HepG2 (cell line): ENCODE results near the gene SLAMF9. TPM values are rescaled to one million over a fixed set of nuclear protein-coding genes. Genes with fewer than 3 reads are reported as not detected.

ENCODE experiments used
- ATAC-seq: fragments of 200-7000 bp; cut with Tn5 transposase; 3 replicates; pipeline ENCODE4 v1.9.1; 2020; ENCODE audit warnings: mild to moderate bottlenecking, moderate library complexity
- BruUV-seq: library from RNA; stranded (reverse); fragments of 400-500 nt; replicated peaks from 2 replicates; lab custom pipeline; 2021; lab: Mats Ljungman, UMichigan
- CTCF ChIA-PET: fragments of 300-600 bp; formaldehyde crosslinking; extraction: SDS; loops from one replicate; lab custom pipeline; 2021; ENCODE audit warnings: low total read pairs, inconsistent platforms, low intra/inter-chr PET ratio; lab: Yijun Ruan, JAX
- POLR2A ChIA-PET: fragments of 350-600 bp; sonication (Branson Sonifier 250); formaldehyde crosslinking; loops from one replicate; lab custom pipeline; 2020; ENCODE audit warnings: antibody characterized with exemption, inconsistent platforms; lab: Yijun Ruan, JAX
- DNase-seq: peaks from one replicate; pipeline ENCODE4 v3.0.0-alpha.2; 2015; ENCODE audit warnings: low spot score
- FAIRE-seq: peaks from 3 replicates; lab custom pipeline; 2011; peaks lifted over from hg19 to GRCh38; lab: Jason Lieb, UNC
- H2AFZ ChIP-seq: one replicate; pipeline ENCODE4 v1.6.1; 2011; ENCODE audit warnings: low read length, inconsistent platforms
- H3K27ac ChIP-seq: fragments of 300-600 bp; 3 replicates; pipeline ENCODE4 v1.8.0; 2011; ENCODE audit warnings: mixed run types, mild to moderate bottlenecking, mixed read lengths, low read length, inconsistent platforms; ENCODE audit not compliant: insufficient read depth; ENCODE audit errors: extremely low read length
- H3K27me3 ChIP-seq, 2 experiments: fragments of 200-600 bp in 1 of 2; 2 replicates in 1 of 2; 3 replicates in 1 of 2; pipeline versions ENCODE4 v1.6.0 to v1.8.0; 2011; ENCODE audit warnings: low read length in 2 of 2, mild to moderate bottlenecking in 2 of 2, moderate library complexity in 2 of 2, inconsistent platforms in 1 of 2; ENCODE audit not compliant: insufficient read depth in 2 of 2, control insufficient read depth in 1 of 2
- H3K36me3 ChIP-seq, 2 experiments: fragments of 200-600 bp in 1 of 2; replicated peaks in 1 of 2; 2 replicates in 1 of 2; 3 replicates in 1 of 2; pipeline versions ENCODE4 v1.5.1 to v1.8.0; 2011; ENCODE audit warnings: low read length in 2 of 2, inconsistent platforms in 1 of 2; ENCODE audit not compliant: insufficient read depth in 2 of 2, control insufficient read depth in 1 of 2
- H3K4me1 ChIP-seq: 2 replicates; pipeline ENCODE4 v1.5.1; 2012; ENCODE audit warnings: low read length, inconsistent platforms; ENCODE audit not compliant: insufficient read depth
- H3K4me2 ChIP-seq: 2 replicates; pipeline ENCODE4 v1.6.0; 2011; ENCODE audit warnings: low read depth, low read length, inconsistent platforms
- H3K4me3 ChIP-seq, 3 experiments: fragments of 200-600 bp in 1 of 3; sonication (generic), shearing (Covaris generic) in 1 of 3; replicated peaks in 1 of 3; 2 replicates each; pipeline ENCODE4 v1.5.1; 2011 to 2016; ENCODE audit warnings: low read length in 3 of 3, inconsistent platforms in 2 of 3, low read depth in 2 of 3, mild to moderate bottlenecking in 2 of 3, control low read depth in 1 of 3, mixed read lengths in 1 of 3; ENCODE audit not compliant: insufficient read depth in 1 of 3
- H3K79me2 ChIP-seq: one replicate; pipeline ENCODE4 v1.6.1; 2011; ENCODE audit warnings: low read length, inconsistent platforms; ENCODE audit not compliant: insufficient read depth
- H3K9ac ChIP-seq: 2 replicates; pipeline ENCODE4 v1.6.0; 2011; ENCODE audit warnings: mild to moderate bottlenecking, low read depth, low read length, inconsistent platforms; ENCODE audit not compliant: insufficient read depth
- H3K9me3 ChIP-seq: 2 replicates; pipeline ENCODE4 v1.5.1; 2012; ENCODE audit warnings: mild to moderate bottlenecking, low read length
- H4K20me1 ChIP-seq: 2 replicates; pipeline ENCODE4 v1.6.0; 2011; ENCODE audit warnings: inconsistent platforms, mild to moderate bottlenecking, low read length, moderate library complexity; ENCODE audit not compliant: insufficient read depth
- ATRX ChIP-seq: sonication (generic); formaldehyde crosslinking; IDR thresholded peaks from 2 replicates; pipeline ENCODE4 v1.4.0; 2020; ENCODE audit warnings: missing genetic modification reagents, borderline replicate concordance
- DNMT1 ChIP-seq: sonication (generic); formaldehyde crosslinking; IDR thresholded peaks from 2 replicates; pipeline ENCODE4 v1.5.1; 2020; ENCODE audit warnings: mild to moderate bottlenecking, missing genetic modification reagents
- E2F5 ChIP-seq: sonication (generic); formaldehyde crosslinking; conservative IDR thresholded peaks from 2 replicates; pipeline ENCODE4 v1.4.0; 2020; ENCODE audit warnings: missing genetic modification reagents
- HINFP ChIP-seq: sonication (generic); formaldehyde crosslinking; IDR thresholded peaks from 2 replicates; pipeline ENCODE4 v1.4.0; 2020; ENCODE audit warnings: low read depth, mild to moderate bottlenecking, missing genetic modification reagents
- MIER3 ChIP-seq: IDR thresholded peaks from 2 replicates; pipeline ENCODE4 v1.6.1; 2016; ENCODE audit warnings: missing compliant biosample characterization, borderline replicate concordance
- RBM39 ChIP-seq: fragments of 200-400 bp; formaldehyde crosslinking; IDR thresholded peaks from one replicate; pipeline ENCODE4 v1.6.1; 2018; ENCODE audit warnings: antibody characterized with exemption, mild to moderate bottlenecking, low read depth, low read length; ENCODE audit not compliant: poor library complexity, severe bottlenecking
- RFX3 ChIP-seq: IDR thresholded peaks from 2 replicates; pipeline ENCODE4 v1.6.1; 2016; ENCODE audit warnings: missing biosample characterization, missing genetic modification reagents
- RXRB ChIP-seq: IDR thresholded peaks from 2 replicates; pipeline ENCODE4 v1.6.1; 2016; ENCODE audit warnings: borderline replicate concordance, missing genetic modification reagents, missing compliant biosample characterization
- SNAPC5 ChIP-seq: sonication (generic); formaldehyde crosslinking; IDR thresholded peaks from 2 replicates; pipeline ENCODE4 v1.8.1; 2023; ENCODE audit warnings: mild to moderate bottlenecking, missing genetic modification reagents, borderline replicate concordance
- TBL1XR1 ChIP-seq: fragments of 150-350 bp; IDR thresholded peaks from 2 replicates; pipeline ENCODE4 v1.6.1; 2014; ENCODE audit warnings: borderline replicate concordance, low read length; ENCODE audit not compliant: partially characterized antibody
- ZFP36L2 ChIP-seq: sonication (generic); formaldehyde crosslinking; IDR thresholded peaks from 2 replicates; pipeline ENCODE4 v1.4.0; 2020; ENCODE audit warnings: missing genetic modification reagents
- ZFY ChIP-seq: sonication (generic); formaldehyde crosslinking; IDR thresholded peaks from 2 replicates; pipeline ENCODE4 v1.4.0; 2020; ENCODE audit warnings: missing genetic modification reagents
- ZNF10 ChIP-seq: sonication (generic); formaldehyde crosslinking; IDR thresholded peaks from 2 replicates; pipeline ENCODE4 v1.4.0; 2020; ENCODE audit warnings: mild to moderate bottlenecking, low read depth, missing genetic modification reagents, borderline replicate concordance
- ZNF549 ChIP-seq: sonication (generic); formaldehyde crosslinking; IDR thresholded peaks from 2 replicates; pipeline ENCODE4 v1.5.0; 2020; ENCODE audit warnings: missing genetic modification reagents
- ZNF615 ChIP-seq: sonication (generic); formaldehyde crosslinking; IDR thresholded peaks from 2 replicates; pipeline ENCODE4 v1.5.0; 2020; ENCODE audit warnings: mild to moderate bottlenecking, missing genetic modification reagents, borderline replicate concordance
- ZNF777 ChIP-seq: sonication (generic); formaldehyde crosslinking; IDR thresholded peaks from 2 replicates; pipeline ENCODE4 v1.4.0; 2020; ENCODE audit warnings: missing genetic modification reagents
- ZNF883 ChIP-seq: sonication (generic); formaldehyde crosslinking; IDR thresholded peaks from 2 replicates; pipeline ENCODE4 v1.5.1; 2020; ENCODE audit warnings: mild to moderate bottlenecking, missing genetic modification reagents; ENCODE audit errors: not compliant biosample characterization
- WGBS: methylation state at CpG from one replicate; pipeline ENCODE4 v1.1.6; 2017; ENCODE audit warnings: low lambda C conversion rate; 5-methylcytosine and 5-hydroxymethylcytosine counted together
- in situ Hi-C: cut with HindIII; loops from 2 replicates; pipeline ENCODE4 v1.10.0; 2017; ENCODE audit warnings: low pct_unique_long_range_greater_than_20kb; ENCODE audit not compliant: extremely low pct_ligation_motif_present
- intact Hi-C: fragments of 100-400 bp; cut with micrococcal nuclease; formaldehyde crosslinking; loops from one replicate; pipeline ENCODE4 v1.10.0; 2022; ENCODE audit not compliant: unreplicated experiment
- polyA plus RNA-seq, 8 experiments: library from polyadenylated mRNA; depleted of rRNA in 3 of 8; stranded (reverse) in 7 of 8; unstranded in 1 of 8; fragments of >200 nt; fragmentation: Illumina TruSeq in 4 of 8; extraction: Trizol in 4 of 8; gene quantifications; 2 replicates each; pipeline versions ENCODE4 v1.2.1 to v1.2.3, GENCODE V29; 2011 to 2016; ENCODE audit warnings: low read depth in 4 of 8, missing spikeins in 1 of 8, mixed read lengths in 1 of 8; ENCODE audit not compliant: insufficient read depth in 1 of 8
- total RNA-seq, 5 experiments: library from RNA; depleted of rRNA; stranded (reverse); fragments of >200 nt; fragmentation: Illumina TruSeq; extraction: Trizol; gene quantifications; 2 replicates each; pipeline ENCODE4 v1.2.3, GENCODE V29; 2016; ENCODE audit warnings: low read depth in 1 of 5

Gene SLAMF9
- total and polyA plus RNA-seq, 2 of the 13 experiments (the other 11 are each of a cell fraction or from before 2014, with no cell fraction given), result 0.82 TPM; not detected in 1

GRCh38 chr1:159970932-159971342 lies 16.9 kb upstream of the SLAMF9 start:
- FAIRE-seq, result peak; percentile 97
- in situ Hi-C loops, result no loop called here
- Histone ChIP-seq H3K4me3 (no peak overlapping the region; a peak in 1 of 6 replicates), H2AFZ (no peak overlapping the region), H3K79me2 (no peaks in the 10 kb centered on the region), H3K27ac (peak overlapping the region; percentile 27), H3K4me2 (peak overlapping the region; percentile 34), H3K9me3 (no peaks in the 10 kb centered on the region), H3K36me3 (no peaks in the 10 kb centered on the region), H3K4me1 (peaks cover 32% of the 10 kb centered on the region), H3K9ac (no peak overlapping the region), H3K27me3 (peaks cover 2 to 4% of the 10 kb centered on the region in 2 experiments; a peak in 2 of 5 replicates), H4K20me1 (no peaks in the 10 kb centered on the region)
- intact Hi-C loops, result loop anchor here (2.0 kb wide), 1 partner anchor 36 kb away; no protein-coding TSS in a partner anchor
- BruUV-seq, result no TSS peak
- POLR2A ChIA-PET, result no interaction called here
- ATAC-seq, result peak; percentile 96
- CTCF ChIA-PET, result no interaction called here
- DNase-seq, result peak; percentile 93
- WGBS, result 4% methylated on average over 6 of the region's 9 CpGs
- TF ChIP-seq DNMT1 (CRISPR knock-in tag) (no peak), ZNF883 (CRISPR knock-in tag) (no peak), ZFP36L2 (CRISPR knock-in tag) (no peak), SNAPC5 (CRISPR knock-in tag) (no peak), E2F5 (no peak), MIER3 (CRISPR knock-in tag) (peak; percentile 63; the same call in 1 of the 2 replicates), RFX3 (CRISPR knock-in tag) (no peak), ATRX (CRISPR knock-in tag) (no peak), RXRB (peak; percentile 88), ZFY (CRISPR knock-in tag) (peak; percentile 44; the same call in 1 of the 2 replicates), ZNF615 (CRISPR knock-in tag) (no peak), TBL1XR1 (peak; percentile 52), HINFP (no peak), RBM39 (no peak), ZNF10 (CRISPR knock-in tag) (no peak), ZNF777 (CRISPR knock-in tag) (no peak), ZNF549 (CRISPR knock-in tag) (no peak)
